Tibial nerve (tissue), 4 donors: Measurements from ENCODE around the gene GPR151. TPM values are rescaled to one million over a fixed set of nuclear protein-coding genes. Genes with fewer than 3 reads are reported as not detected.

Source experiments
- DNase-seq, 2 donors: peaks; one replicate each; pipeline ENCODE4 v3.0.0-alpha.2; 2019; ENCODE audit warnings: low spot score in 2 of 2
- H3K27ac ChIP-seq, 4 donors: fragments of 200-600 bp; sonication (generic) in 3 of 4; one replicate each; pipeline ENCODE4 v1.5.1; 2017 to 2019; ENCODE audit warnings: mild to moderate bottlenecking in 1 of 4
- H3K27me3 ChIP-seq, 2 donors: fragments of 200-600 bp; sonication (generic) in 1 of 2; one replicate each; pipeline versions ENCODE4 v1.5.1 to v1.6.0; 2017 to 2019
- H3K36me3 ChIP-seq, 3 donors: fragments of 200-600 bp; sonication (generic); one replicate each; pipeline ENCODE4 v1.5.1; 2018 to 2019
- H3K4me1 ChIP-seq, 4 donors: fragments of 200-600 bp; sonication (generic) in 3 of 4; one replicate each; pipeline ENCODE4 v1.5.1; 2017 to 2019
- H3K4me3 ChIP-seq, 4 donors: fragments of 200-600 bp; sonication (generic) in 3 of 4; one replicate each; pipeline ENCODE4 v1.5.1; 2017 to 2019; ENCODE audit warnings: mild to moderate bottlenecking in 1 of 4, moderate library complexity in 1 of 4
- H3K9me3 ChIP-seq, 4 donors: fragments of 200-600 bp; sonication (generic) in 3 of 4; one replicate each; pipeline ENCODE4 v1.5.1; 2017 to 2019
- CTCF ChIP-seq, 5 experiments: fragments of 200-600 bp in 3 of 5; fragments of 450-650 bp in 2 of 5; sonication (generic) in 3 of 5; IDR thresholded peaks; one replicate each; pipeline ENCODE4 v1.5.1; 2016 to 2019; ENCODE audit warnings: antibody characterized with exemption in 5 of 5, mild to moderate bottlenecking in 3 of 5, moderate library complexity in 2 of 5
- EP300 ChIP-seq, 2 donors: sonication (generic); formaldehyde crosslinking; IDR thresholded peaks; one replicate each; pipeline ENCODE4 v1.6.1; 2017; ENCODE audit warnings: antibody characterized with exemption in 2 of 2, mild to moderate bottlenecking in 1 of 2
- POLR2A ChIP-seq, 2 donors: fragments of 450-650 bp; IDR thresholded peaks; one replicate each; pipeline ENCODE4 v1.6.1; 2017; ENCODE audit warnings: antibody characterized with exemption in 2 of 2, mild to moderate bottlenecking in 2 of 2, moderate library complexity in 2 of 2
- WGBS, 2 donors: methylation state at CpG; one replicate each; pipeline ENCODE4 v1.1.5; 2018; 5-methylcytosine and 5-hydroxymethylcytosine counted together
- total RNA-seq, 4 donors: library from RNA; depleted of rRNA; stranded (reverse); fragments of >200 nt; gene quantifications; one replicate each; pipeline ENCODE4 v1.1.0, GENCODE V29; 2016

Gene GPR151
- total RNA-seq, 4 donors from 2014 or later = not detected

- no peak for TF ChIP-seq POLR2A (IDR thresholded peaks at IDR 0.05)
- TF ChIP-seq CTCF (IDR thresholded peaks at IDR 0.05) = no peak
- no peak for TF ChIP-seq EP300 (IDR thresholded peaks at IDR 0.05)
- no peak for DNase-seq
- H3K9me3 ChIP-seq = no peaks in the 10 kb centered on the region
- no peaks in the 10 kb centered on the region for H3K36me3 ChIP-seq
- WGBS, 2 donors = 69 to 73% methylated on average over 2 of the region's 2 CpGs
- no peaks in the 10 kb centered on the region for H3K27me3 ChIP-seq
- H3K4me1 ChIP-seq = peaks cover 0 to 6% (median 0%) of the 10 kb centered on the region in 4 donors
- H3K4me3 ChIP-seq = no peak overlapping the region
- no peak overlapping the region for H3K27ac ChIP-seq
Measured at GRCh38 chr5:146540414-146540813, 24.4 kb upstream of the GPR151 start.

DNA sequence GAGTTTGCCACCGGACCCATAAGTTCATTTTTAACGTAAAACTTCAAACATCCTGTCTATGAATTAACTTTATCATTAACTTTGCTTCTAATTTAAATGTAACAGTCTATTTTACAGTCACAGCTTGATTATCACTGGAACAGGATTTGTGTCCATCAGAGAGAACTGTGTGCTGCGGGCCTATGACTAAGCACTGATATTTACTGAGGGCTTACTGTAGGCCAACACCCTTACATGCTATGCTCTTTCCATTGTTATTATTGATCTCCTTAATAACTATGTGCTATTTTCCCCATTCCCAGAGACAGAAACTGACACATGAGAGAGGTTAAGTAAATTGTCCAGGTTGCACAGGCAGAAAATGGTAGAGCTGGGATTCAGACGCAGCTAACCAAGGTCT lies 24.0 kb upstream of the GPR151 start:
- Histone ChIP-seq H3K27me3 (no peaks in the 10 kb centered on the region), H3K9me3 (no peaks in the 10 kb centered on the region), H3K27ac (no peak overlapping the region), H3K36me3 (no peaks in the 10 kb centered on the region), H3K4me1 (peaks cover 0 to 6% (median 0%) of the 10 kb centered on the region in 4 donors), H3K4me3 (no peak overlapping the region)
- TF ChIP-seq CTCF (IDR thresholded peaks at IDR 0.05) (no peak), EP300 (IDR thresholded peaks at IDR 0.05) (no peak), POLR2A (IDR thresholded peaks at IDR 0.05) (no peak)
- no peak for DNase-seq
- WGBS, 2 donors = 94 to 95% methylated on average over 4 of the region's 4 CpGs

- WGBS, 2 donors = 81 to 87% methylated on average over 3 of the region's 3 CpGs
- Histone ChIP-seq H3K4me1 (peaks cover 0 to 6% (median 0%) of the 10 kb centered on the region in 4 donors), H3K9me3 (no peaks in the 10 kb centered on the region), H3K27me3 (no peaks in the 10 kb centered on the region), H3K4me3 (no peak overlapping the region), H3K36me3 (no peaks in the 10 kb centered on the region), H3K27ac (no peak overlapping the region)
- no peak for DNase-seq
- TF ChIP-seq POLR2A (IDR thresholded peaks at IDR 0.05) (no peak), EP300 (IDR thresholded peaks at IDR 0.05) (no peak), CTCF (IDR thresholded peaks at IDR 0.05) (no peak)
Measured at GRCh38 chr5:146538432-146538831, 22.4 kb upstream of the GPR151 start.

GRCh38 chr5:146533882-146534281 lies 17.9 kb upstream of the GPR151 start:
- WGBS, 2 donors = 0 to 7% methylated on average over 1 of the region's 1 CpG
- no peak for TF ChIP-seq POLR2A (IDR thresholded peaks at IDR 0.05)
- no peak for TF ChIP-seq EP300 (IDR thresholded peaks at IDR 0.05)
- TF ChIP-seq CTCF (IDR thresholded peaks at IDR 0.05) = no peak
- DNase-seq = no peak
- Histone ChIP-seq H3K36me3 (no peaks in the 10 kb centered on the region), H3K4me3 (no peak overlapping the region), H3K4me1 (peaks cover 0 to 5% (median 0%) of the 10 kb centered on the region in 4 donors), H3K9me3 (no peaks in the 10 kb centered on the region), H3K27ac (no peak overlapping the region), H3K27me3 (no peaks in the 10 kb centered on the region)

GRCh38 chr5:146533260-146533857 lies 17.4 kb upstream of the GPR151 start:
- Histone ChIP-seq H3K9me3 (no peaks in the 10 kb centered on the region), H3K4me3 (no peak overlapping the region), H3K36me3 (no peaks in the 10 kb centered on the region), H3K27me3 (no peaks in the 10 kb centered on the region), H3K27ac (no peak overlapping the region), H3K4me1 (peaks cover 0 to 5% (median 0%) of the 10 kb centered on the region in 4 donors)
- WGBS, 2 donors = 42 to 45% methylated on average over 7 of the region's 7 CpGs
- DNase-seq = peak; percentile 45 to 76
- TF ChIP-seq CTCF (IDR thresholded peaks at IDR 0.05) = peak; percentile 66 to 72 (median 69)
- no peak for TF ChIP-seq POLR2A (IDR thresholded peaks at IDR 0.05)
